Osteocyte (in vitro differentiated cells): ENCODE results near the gene CEP85L. TPM values are rescaled to one million over a fixed set of nuclear protein-coding genes. Genes with fewer than 3 reads are reported as not detected.

ENCODE experiments used
- DNase-seq: peaks from one replicate; pipeline ENCODE4 v3.0.0; 2021; ENCODE audit warnings: mixed read lengths; ENCODE audit not compliant: unreplicated experiment; ENCODE audit errors: extremely low spot score
- H3K27ac Mint-ChIP-seq: one replicate; pipeline ENCODE4 v1.8.0; 2021; ENCODE audit warnings: mild to moderate bottlenecking, mixed read lengths; ENCODE audit not compliant: unreplicated experiment
- H3K27me3 Mint-ChIP-seq: one replicate; pipeline ENCODE4 v1.8.0; 2021; ENCODE audit warnings: mixed read lengths; ENCODE audit not compliant: unreplicated experiment
- H3K36me3 Mint-ChIP-seq: one replicate; pipeline ENCODE4 v1.8.0; 2021; ENCODE audit warnings: mixed read lengths; ENCODE audit not compliant: unreplicated experiment
- H3K4me1 Mint-ChIP-seq: one replicate; pipeline ENCODE4 v1.8.0; 2021; ENCODE audit warnings: mixed read lengths; ENCODE audit not compliant: unreplicated experiment
- H3K4me3 Mint-ChIP-seq: one replicate; pipeline ENCODE4 v1.8.0; 2021; ENCODE audit warnings: mild to moderate bottlenecking, moderate library complexity, mixed read lengths; ENCODE audit not compliant: unreplicated experiment
- H3K9me3 Mint-ChIP-seq: one replicate; pipeline ENCODE4 v1.8.0; 2021; ENCODE audit warnings: mixed read lengths; ENCODE audit not compliant: unreplicated experiment
- CTCF ChIP-seq: fragments of 200-600 bp; sonication (generic); IDR thresholded peaks from 2 replicates; pipeline ENCODE4 v1.5.0; 2021; ENCODE audit warnings: antibody characterized with exemption, mild to moderate bottlenecking, moderate library complexity
- total RNA-seq: library from RNA; stranded (reverse); gene quantifications from 2 replicates; pipeline ENCODE4 v1.2.1, GENCODE V29; 2021

The CEP85L gene
- total RNA-seq, 1 donor from 2014 or later, result 10.4 TPM

- TF ChIP-seq CTCF, result no peak
- Mint-ChIP-seq H3K9me3 (no peaks in the 10 kb centered on the region), H3K4me3 (no peak overlapping the region), H3K27ac (no peak overlapping the region), H3K27me3 (no peaks in the 10 kb centered on the region), H3K4me1 (peaks cover 14% of the 10 kb centered on the region), H3K36me3 (peaks cover 2% of the 10 kb centered on the region)
- DNase-seq, result no peak
Observed at GRCh38 chr6:118537574-118537973, 113.8 kb downstream of the CEP85L start.

GRCh38 chr6:118536478-118536877 lies 114.9 kb downstream of the CEP85L start:
- H3K27ac Mint-ChIP-seq, result no peak overlapping the region
- TF ChIP-seq CTCF, result no peak
- H3K27me3 Mint-ChIP-seq, result no peaks in the 10 kb centered on the region

DNA sequence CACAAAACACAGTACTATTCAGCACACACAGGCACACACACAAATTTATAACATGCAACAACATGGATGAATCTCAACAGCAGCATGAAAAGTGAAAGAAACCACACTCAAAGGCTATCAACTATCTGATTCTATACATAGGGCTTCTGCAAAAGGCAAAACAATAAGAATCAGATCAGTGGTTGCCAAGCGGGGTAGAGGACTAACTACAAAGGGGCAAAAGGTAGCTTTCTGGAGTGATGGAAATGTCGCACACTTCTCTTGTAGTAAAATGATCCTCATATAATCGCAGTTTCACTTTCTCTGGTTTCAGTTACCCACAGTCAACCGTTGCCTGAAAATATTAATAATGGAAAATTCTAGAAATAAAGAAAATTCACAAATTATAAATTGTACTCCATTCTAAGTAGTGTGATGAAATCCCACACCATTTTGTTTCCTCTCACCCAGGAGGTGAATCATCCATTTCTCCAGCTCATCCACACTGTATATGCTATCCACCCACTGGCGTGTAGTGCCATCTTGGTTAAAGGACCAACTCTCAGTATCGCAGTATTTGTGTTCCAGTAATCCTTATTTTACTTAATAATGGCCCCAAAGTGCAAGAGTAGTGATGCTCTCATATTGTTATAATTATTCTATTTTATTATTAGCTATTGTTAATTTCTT lies 116.1 kb downstream of the CEP85L start:
- no peak overlapping the region for H3K4me3 Mint-ChIP-seq
- no peak for DNase-seq
- H3K4me1 Mint-ChIP-seq, result no peaks in the 10 kb centered on the region
- H3K9me3 Mint-ChIP-seq, result peaks cover 11% of the 10 kb centered on the region
- no peak overlapping the region for H3K27ac Mint-ChIP-seq
- no peaks in the 10 kb centered on the region for H3K27me3 Mint-ChIP-seq
- no peak for TF ChIP-seq CTCF
- peaks cover 11% of the 10 kb centered on the region for H3K36me3 Mint-ChIP-seq

More at GRCh38 chr6:118536478-118536877, 114.9 kb downstream of the CEP85L start:
- peaks cover 3% of the 10 kb centered on the region for H3K9me3 Mint-ChIP-seq
- DNase-seq, result no peak
- H3K4me3 Mint-ChIP-seq, result no peak overlapping the region
- peaks cover 7% of the 10 kb centered on the region for H3K4me1 Mint-ChIP-seq
- peaks cover 4% of the 10 kb centered on the region for H3K36me3 Mint-ChIP-seq

DNA sequence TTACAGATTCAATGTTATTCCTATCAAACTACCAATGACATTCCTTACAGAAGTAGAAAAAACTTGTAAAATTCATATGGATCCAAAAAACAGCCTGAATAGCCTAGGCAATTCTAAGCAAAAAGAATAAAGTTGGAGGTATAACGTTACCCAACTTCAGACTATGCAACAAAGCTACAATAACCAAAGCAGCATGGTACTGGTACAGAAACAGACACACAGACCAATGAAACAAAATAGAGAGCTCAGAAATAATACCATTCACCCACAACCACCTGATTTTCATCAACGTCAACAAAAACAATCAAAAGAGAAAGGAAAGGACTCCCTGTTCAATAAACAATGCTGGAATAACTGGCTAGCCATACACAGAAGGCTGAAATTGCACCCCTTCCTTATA lies 120.4 kb downstream of the CEP85L start:
- peaks cover 11% of the 10 kb centered on the region for H3K9me3 Mint-ChIP-seq
- H3K4me3 Mint-ChIP-seq, result no peak overlapping the region
- no peak for DNase-seq
- no peak overlapping the region for H3K27ac Mint-ChIP-seq
- no peaks in the 10 kb centered on the region for H3K27me3 Mint-ChIP-seq
- H3K36me3 Mint-ChIP-seq, result peaks cover 11% of the 10 kb centered on the region
- no peaks in the 10 kb centered on the region for H3K4me1 Mint-ChIP-seq
- TF ChIP-seq CTCF, result no peak

- Mint-ChIP-seq H3K4me3 (no peak overlapping the region), H3K9me3 (peaks cover 11% of the 10 kb centered on the region), H3K4me1 (no peaks in the 10 kb centered on the region), H3K27me3 (no peaks in the 10 kb centered on the region), H3K27ac (no peak overlapping the region), H3K36me3 (peaks cover 11% of the 10 kb centered on the region)
- no peak for TF ChIP-seq CTCF
- no peak for DNase-seq
Observed at GRCh38 chr6:118529756-118530155, 121.6 kb downstream of the CEP85L start.
